ENCODE measurements around the gene JUNB.

JUNB gene

DNA sequence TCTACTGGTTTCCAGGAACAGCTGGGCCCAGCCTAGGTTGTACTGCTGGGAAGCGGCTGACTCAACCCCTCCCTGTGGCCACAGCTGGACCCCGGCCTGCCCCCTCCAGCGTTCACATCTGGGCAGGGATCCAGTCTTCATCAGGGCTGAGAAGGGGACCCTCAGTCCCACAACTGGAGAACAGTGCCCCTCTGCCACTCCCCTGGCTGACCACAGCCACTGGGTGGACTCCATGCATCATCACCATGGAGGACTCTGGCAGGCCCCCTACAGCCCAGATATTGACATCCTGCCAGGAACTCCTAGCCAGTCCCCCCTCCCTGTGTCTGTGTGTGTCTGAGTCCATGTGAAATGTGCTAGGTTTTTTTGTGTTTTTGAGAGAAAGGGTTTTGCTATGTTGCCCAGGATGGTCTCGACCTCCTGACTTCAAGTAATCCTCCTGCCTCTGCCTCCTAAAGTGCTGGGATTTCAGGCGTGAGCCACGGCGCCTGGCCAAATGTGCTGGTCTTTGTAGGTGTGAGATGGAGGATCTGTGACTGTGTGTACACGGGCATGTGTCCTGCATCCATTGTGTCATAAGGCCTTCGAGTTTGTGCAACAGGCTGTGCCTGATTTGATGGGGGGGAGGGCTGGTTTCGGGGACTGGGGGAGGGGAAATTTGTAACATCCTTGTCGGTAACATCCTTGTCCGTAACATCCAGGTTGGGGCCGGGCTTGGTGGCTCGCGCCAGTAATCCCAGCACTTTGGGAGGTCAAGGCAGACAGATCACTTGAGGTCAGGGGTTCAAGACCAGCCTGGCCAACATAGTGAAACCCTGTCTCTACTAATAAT is 11.9 kb upstream of the JUNB start:
- in situ Hi-C loops (cut with HindIII; ENCODE audit: low sequenced_read_pairs): no loop called here
- peak overlapping the region; percentile 61 for H3K4me3 ChIP-seq (ENCODE audit: low read depth, low read length)
- peak; percentile 95 for DNase-seq (ENCODE audit: low read depth, low spot score)
- TF ChIP-seq, protein P1, sequence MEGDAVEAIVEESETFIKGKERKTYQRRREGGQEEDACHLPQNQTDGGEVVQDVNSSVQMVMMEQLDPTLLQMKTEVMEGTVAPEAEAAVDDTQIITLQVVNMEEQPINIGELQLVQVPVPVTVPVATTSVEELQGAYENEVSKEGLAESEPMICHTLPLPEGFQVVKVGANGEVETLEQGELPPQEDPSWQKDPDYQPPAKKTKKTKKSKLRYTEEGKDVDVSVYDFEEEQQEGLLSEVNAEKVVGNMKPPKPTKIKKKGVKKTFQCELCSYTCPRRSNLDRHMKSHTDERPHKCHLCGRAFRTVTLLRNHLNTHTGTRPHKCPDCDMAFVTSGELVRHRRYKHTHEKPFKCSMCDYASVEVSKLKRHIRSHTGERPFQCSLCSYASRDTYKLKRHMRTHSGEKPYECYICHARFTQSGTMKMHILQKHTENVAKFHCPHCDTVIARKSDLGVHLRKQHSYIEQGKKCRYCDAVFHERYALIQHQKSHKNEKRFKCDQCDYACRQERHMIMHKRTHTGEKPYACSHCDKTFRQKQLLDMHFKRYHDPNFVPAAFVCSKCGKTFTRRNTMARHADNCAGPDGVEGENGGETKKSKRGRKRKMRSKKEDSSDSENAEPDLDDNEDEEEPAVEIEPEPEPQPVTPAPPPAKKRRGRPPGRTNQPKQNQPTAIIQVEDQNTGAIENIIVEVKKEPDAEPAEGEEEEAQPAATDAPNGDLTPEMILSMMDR (IDR thresholded peaks at IDR 0.05; ENCODE audit: low read depth, low read length): no peak

DNA sequence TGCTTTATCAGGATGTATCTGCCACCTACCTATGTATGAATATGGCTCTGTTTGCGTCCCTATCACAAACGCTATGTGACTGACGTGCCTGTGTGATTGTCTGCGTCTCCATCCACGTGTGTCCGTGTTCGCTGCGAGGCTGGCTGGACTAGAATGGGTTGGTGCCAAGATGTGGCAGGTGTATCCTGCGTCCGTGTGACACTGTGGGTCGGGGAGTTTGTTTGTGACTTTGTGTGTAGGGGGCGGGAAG is 9.2 kb upstream of the JUNB start:
- DNase-seq (ENCODE audit: low read depth, low spot score): no peak
- TF ChIP-seq, protein P1 (IDR thresholded peaks at IDR 0.05; ENCODE audit: low read depth, low read length): no peak
- in situ Hi-C loops (cut with HindIII; ENCODE audit: low sequenced_read_pairs): no loop called here
- H3K4me3 ChIP-seq (ENCODE audit: low read depth, low read length): peak overlapping the region; percentile 13

DNA sequence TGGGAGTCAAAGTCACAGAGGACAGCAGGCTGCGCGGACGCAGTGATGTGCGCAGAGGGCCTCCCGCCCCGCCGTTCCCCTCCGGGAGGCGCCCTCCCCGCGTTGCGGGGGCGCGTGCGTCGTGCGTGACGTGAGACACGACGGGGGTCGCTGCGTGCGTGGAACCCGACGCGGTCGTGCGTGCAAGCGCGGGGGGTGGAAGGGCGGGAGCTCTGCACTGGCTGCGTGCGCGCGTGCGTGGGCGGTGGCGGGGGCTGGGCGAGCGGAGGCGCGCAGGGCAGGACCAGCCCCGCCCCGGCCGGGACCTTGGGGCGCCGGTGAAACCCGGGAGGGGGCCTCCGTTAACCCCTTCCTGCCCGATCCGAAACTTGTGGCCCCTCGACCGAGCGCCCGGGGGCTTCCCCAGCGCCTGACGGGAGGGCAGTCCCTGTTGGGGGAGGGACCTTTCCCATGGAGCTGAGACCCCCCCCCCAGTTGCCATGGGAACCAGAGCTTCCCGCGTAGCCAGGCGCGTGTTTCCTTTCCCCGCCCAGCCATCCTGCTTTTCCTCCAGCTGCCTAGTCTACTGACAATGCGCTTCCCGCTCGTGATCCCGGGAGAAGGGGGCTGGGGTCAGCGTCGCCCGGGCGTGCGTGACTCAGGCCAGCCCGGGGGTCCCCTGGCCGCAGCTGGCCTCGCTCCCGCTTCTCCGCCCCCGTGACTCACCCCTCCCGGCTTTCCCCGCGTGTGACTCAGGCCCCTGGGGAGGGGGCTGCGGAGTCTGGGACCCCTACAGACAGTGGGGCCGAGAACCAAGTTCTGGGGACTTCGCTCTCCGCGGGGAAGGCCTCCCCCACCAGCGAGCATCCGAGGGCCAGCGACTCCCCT is 8.6 kb upstream of the JUNB start:
- in situ Hi-C loops (cut with HindIII; ENCODE audit: low sequenced_read_pairs): no loop called here
- peak; percentile 84 for DNase-seq (ENCODE audit: low read depth, low spot score)
- TF ChIP-seq, protein P1 (IDR thresholded peaks at IDR 0.05; ENCODE audit: low read depth, low read length): peak; percentile 7
- peak overlapping the region; percentile 33 for H3K4me3 ChIP-seq (ENCODE audit: low read depth, low read length)

DNA sequence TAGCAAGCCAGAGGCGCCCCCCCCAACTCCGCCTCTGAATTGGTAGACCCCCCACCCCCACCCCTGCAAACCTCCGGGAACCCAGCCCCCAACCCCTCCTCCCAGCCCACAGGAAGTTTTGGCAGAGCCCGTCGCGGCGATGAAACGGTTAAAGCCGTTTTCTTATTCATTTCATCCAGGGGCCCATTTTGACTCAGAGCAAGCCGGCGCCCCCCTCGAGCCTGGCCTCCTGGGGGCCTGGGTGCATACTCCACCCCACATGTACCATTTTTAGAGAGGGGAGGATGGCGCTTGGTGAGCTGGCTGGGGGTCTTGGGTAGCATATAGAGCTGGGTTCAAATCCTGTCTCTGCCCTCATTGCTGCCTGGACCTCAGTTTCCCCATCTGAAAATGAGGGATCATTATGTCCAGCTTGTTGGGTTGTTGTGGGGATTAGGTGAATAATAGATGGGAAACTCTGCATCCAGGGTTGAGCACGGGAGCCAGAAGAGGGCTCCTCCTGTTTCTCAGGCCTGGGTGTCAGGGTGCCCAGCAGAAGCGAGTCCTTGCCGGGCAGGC is 7.9 kb upstream of the JUNB start:
- TF ChIP-seq, protein P1 (IDR thresholded peaks at IDR 0.05; ENCODE audit: low read depth, low read length): no peak

DNA sequence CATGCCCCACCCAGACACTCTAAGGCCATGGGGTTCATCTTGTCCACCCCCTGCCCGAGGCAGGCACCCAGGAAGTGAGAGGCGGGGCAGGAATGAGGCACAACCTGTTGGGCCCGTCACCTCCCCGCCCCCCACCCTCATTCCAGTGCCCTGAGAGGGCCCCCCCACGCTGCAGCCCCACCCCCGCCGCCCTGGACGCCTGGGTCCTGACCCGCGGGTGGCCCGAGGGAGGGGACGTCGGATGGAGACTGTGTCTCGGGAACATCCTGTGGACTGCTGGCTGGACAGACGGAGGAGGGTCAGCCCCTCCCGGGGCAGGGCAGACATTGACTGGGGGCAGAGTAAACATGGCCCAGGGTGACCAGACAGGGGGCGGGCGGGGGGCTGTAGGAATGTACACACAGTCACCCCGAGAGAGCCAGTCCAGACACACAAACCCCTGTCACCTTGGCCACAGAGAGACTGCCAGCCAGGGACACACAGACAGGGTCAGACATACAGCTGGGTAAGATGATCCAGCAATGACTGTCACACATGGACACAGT is 7.4 kb upstream of the JUNB start:
- DNase-seq (ENCODE audit: low read depth, low spot score): no peak
- TF ChIP-seq, protein P1 (IDR thresholded peaks at IDR 0.05; ENCODE audit: low read depth, low read length): no peak
- in situ Hi-C loops (cut with HindIII; ENCODE audit: low sequenced_read_pairs): no loop called here
- no peak overlapping the region for H3K4me3 ChIP-seq (ENCODE audit: low read depth, low read length)

More for the DNA sequence above, 7.9 kb upstream of the JUNB start:
- DNase-seq (ENCODE audit: low read depth, low spot score): no peak
- in situ Hi-C loops (cut with HindIII; ENCODE audit: low sequenced_read_pairs): no loop called here
- H3K4me3 ChIP-seq (ENCODE audit: low read depth, low read length): peak overlapping the region; percentile 33

DNA sequence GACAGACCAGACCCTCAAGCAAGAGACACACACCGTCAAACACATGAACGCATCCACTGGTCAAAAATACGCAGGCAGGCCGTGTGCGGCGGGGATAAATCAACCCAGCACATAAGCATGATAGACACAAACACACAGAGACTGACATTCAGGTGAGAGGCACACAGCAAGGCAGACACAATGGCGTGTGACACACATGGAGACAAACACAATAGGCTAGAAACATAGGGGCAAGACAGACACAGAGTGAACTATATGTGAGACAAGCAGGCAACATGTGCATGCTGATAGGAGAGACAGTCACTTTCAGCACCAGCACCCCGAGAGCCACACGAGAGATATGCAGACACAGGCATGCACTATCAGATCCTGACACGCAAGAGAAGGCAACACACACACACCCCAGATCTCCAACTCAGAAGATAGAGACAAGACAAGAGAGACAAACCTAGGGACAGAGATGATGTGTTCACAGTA is 6.9 kb upstream of the JUNB start:
- in situ Hi-C loops (cut with HindIII; ENCODE audit: low sequenced_read_pairs): no loop called here
- TF ChIP-seq, protein P1 (IDR thresholded peaks at IDR 0.05; ENCODE audit: low read depth, low read length): no peak
- H3K4me3 ChIP-seq (ENCODE audit: low read depth, low read length): no peak overlapping the region
- DNase-seq (ENCODE audit: low read depth, low spot score): no peak
